ENCODE measurements around the gene EHHADH. TPM values are rescaled to one million over a fixed set of nuclear protein-coding genes. Genes with fewer than 3 reads are reported as not detected.

Gene EHHADH
- total RNA-seq, 1 donor, result 4.3 TPM

DNA sequence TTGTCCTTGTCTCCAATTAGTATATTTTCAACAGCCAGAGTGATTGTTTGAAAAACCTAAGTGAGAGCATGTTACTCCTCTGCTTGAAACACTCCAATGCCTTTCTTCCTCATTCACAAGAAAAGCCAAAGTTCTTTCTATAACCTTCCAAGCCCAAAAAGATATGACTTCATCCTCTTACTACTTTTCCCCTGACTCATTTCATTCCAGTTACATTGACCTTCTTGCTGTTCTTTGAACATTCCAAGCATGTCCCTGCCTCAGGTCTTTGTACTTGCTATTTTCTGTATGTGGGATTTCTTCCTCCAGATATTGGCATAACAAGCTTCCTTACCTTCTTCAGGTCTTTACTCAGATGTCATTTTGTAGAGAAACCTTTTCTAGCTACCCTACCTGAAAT, 28.3 kb downstream of the EHHADH start:
- TF ChIP-seq CTCF (IDR thresholded peaks at IDR 0.05; ENCODE audit: insufficient read depth, low read length), result no peak
- DNase-seq (ENCODE audit: low read depth), result peak; percentile 75
- no peak overlapping the region for H3K4me3 ChIP-seq (ENCODE audit: low read depth, low read length)

GRCh38 chr3:185225080-185225479, 28.8 kb downstream of the EHHADH start:
- no peak overlapping the region for H3K4me3 ChIP-seq (ENCODE audit: low read depth, low read length)
- no peak for TF ChIP-seq CTCF (IDR thresholded peaks at IDR 0.05; ENCODE audit: insufficient read depth, low read length)
- DNase-seq (ENCODE audit: low read depth), result no peak

GRCh38 chr3:185221203-185221602, 32.6 kb downstream of the EHHADH start:
- H3K4me3 ChIP-seq (ENCODE audit: low read depth, low read length), result no peak overlapping the region
- no peak for TF ChIP-seq CTCF (IDR thresholded peaks at IDR 0.05; ENCODE audit: insufficient read depth, low read length)
- DNase-seq (ENCODE audit: low read depth), result no peak

GRCh38 chr3:185216607-185216958, 37.3 kb downstream of the EHHADH start:
- DNase-seq (ENCODE audit: low read depth), result peak; percentile 37
- peak overlapping the region; percentile 52 for H3K4me3 ChIP-seq (ENCODE audit: low read depth, low read length)
- no peak for TF ChIP-seq CTCF (IDR thresholded peaks at IDR 0.05; ENCODE audit: insufficient read depth, low read length)

DNA sequence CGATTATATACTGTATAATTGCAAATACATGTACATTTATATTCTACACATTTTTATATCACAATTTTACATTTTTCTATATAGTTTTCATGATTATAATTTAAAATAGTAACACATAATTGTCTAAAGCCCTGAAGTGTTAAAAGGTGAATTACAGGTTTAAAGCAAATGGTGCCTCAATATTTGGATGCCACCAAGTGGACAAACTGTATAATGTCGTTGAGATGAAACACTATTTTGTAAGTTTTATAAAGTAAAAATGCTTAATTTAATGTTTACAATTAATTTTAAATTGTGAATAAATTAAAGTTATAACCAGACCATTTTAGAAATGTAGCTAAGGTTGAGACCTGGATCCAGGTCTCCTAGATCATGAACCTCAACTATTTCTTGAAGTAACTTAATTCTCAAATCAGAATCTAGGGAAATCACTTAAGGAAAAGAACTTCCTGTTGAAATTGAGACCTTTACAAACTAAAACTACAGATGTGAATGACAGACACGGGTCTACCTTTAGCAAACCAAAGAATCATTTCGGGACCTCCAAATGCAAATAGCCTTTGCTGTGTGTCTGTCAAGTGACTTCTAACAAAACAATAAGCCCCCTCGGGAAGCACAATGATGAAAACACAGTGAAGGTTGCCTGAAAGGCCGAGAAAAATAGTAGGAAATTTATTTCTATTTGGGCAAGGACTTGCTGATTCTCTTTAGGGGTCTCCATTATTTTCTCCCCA, 37.8 kb downstream of the EHHADH start:
- peak overlapping the region; percentile 52 for H3K4me3 ChIP-seq (ENCODE audit: low read depth, low read length)
- DNase-seq (ENCODE audit: low read depth), result peak; percentile 45
- peak; percentile 65 for TF ChIP-seq CTCF (IDR thresholded peaks at IDR 0.05; ENCODE audit: insufficient read depth, low read length)

DNA sequence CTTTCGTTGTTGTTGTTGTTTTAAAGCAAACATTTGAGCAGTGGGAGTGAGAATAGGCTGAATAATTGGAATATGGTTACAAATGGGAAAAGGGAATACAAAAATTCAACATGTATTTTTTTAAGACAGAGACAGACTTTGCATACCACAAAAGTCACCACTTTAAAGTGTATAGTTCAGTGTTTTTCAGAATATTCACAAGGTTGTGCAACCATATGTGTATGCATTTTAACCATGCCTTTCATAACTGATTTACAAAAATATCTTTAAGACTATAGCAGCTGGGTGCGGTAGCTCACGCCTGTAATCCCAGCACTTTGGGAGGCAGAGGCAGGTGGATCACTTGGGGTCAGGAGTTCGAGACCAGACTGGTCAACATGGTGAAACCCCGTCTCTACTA, 41.3 kb downstream of the EHHADH start:
- no peak overlapping the region for H3K4me3 ChIP-seq (ENCODE audit: low read depth, low read length)
- no peak for TF ChIP-seq CTCF (IDR thresholded peaks at IDR 0.05; ENCODE audit: insufficient read depth, low read length)
- no peak for DNase-seq (ENCODE audit: low read depth)

GRCh38 chr3:185212086-185212485, 41.8 kb downstream of the EHHADH start:
- H3K4me3 ChIP-seq (ENCODE audit: low read depth, low read length), result no peak overlapping the region
- TF ChIP-seq CTCF (IDR thresholded peaks at IDR 0.05; ENCODE audit: insufficient read depth, low read length), result no peak
- no peak for DNase-seq (ENCODE audit: low read depth)
